22Rv1 (cell line): Measurements from ENCODE around the gene AHCYL1.

Experiments
- CTCF ChIP-seq: fragments of 450-650 bp; IDR thresholded peaks from 2 replicates; pipeline ENCODE4 v1.5.1; 2017; ENCODE audit warnings: mild to moderate bottlenecking
- ZFX ChIP-seq: fragments of 450-650 bp; IDR thresholded peaks from 2 replicates; pipeline ENCODE4 v1.6.1; 2017; ENCODE audit warnings: antibody characterized with exemption, borderline replicate concordance

- TF ChIP-seq CTCF (no peak), ZFX (no peak)
These were observed 22.0 kb downstream of the AHCYL1 start for GRCh38 chr1:110006516-110006915.
